ENCODE measurements around the gene NRDC. TPM values are rescaled to one million over a fixed set of nuclear protein-coding genes. Genes with fewer than 3 reads are reported as not detected.

The NRDC gene
- total RNA-seq (2021; ENCODE audit: unreplicated experiment) (182 TPM), Bru-seq, nascent RNA (percentile 86 among the genes with signal in this experiment), BruChase-seq, experiment 1, labeled RNA remaining after a 6-hour chase (percentile 91 among the genes with signal in this experiment), BruChase-seq, experiment 2, labeled RNA remaining after a 2-hour chase (percentile 89 among the genes with signal in this experiment)
- polyA plus RNA-seq (2012) = 145 and 176 TPM in 2 replicates
- long read RNA-seq, transcript NRDC-201 (31 exons, 3,691 nt) = major isoform, 150 of 294 reads
- long read RNA-seq, transcript NRDC-202 (33 exons, 3,895 nt) = minor isoform, 7 of 294 reads
- long read RNA-seq, transcript NRDC-211 (2 exons, 1,020 nt) = minor isoform, 9 of 294 reads
- long read RNA-seq, partial matches to known transcripts = 82 of 294 reads
- long read RNA-seq, other reads (novel, unspliced or antisense) = 44 of 294 reads

- POLR2A ChIA-PET = interaction anchor here (0.8 kb wide), 1 partner anchor 19 kb away, joined by 4 read pairs; no protein-coding TSS in a partner anchor
- H3K36me3 ChIP-seq (ENCODE audit: control insufficient read depth in 1 of 2, insufficient read depth in 2 of 2, low read length in 2 of 2) = no peaks in the 10 kb centered on the region
- no peaks in the 10 kb centered on the region for H4K20me1 ChIP-seq (ENCODE audit: insufficient read depth)
- H3K27me3 ChIP-seq (ENCODE audit: insufficient read depth, low read length) = no peaks in the 10 kb centered on the region
- H3K4me2 ChIP-seq (ENCODE audit: low read length) = peak within 1 kb of the TSS; percentile 96
- peak; percentile 100 for DNase-seq (ENCODE audit: low read depth, low spot score)
- H3K4me3 ChIP-seq (replicated peaks in 1 of 2; ENCODE audit: low read depth in 1 of 2, low read length in 2 of 2) = peak within 1 kb of the TSS; percentile 74 to 80
- intact Hi-C loops (cut with micrococcal nuclease) = no loop called here
- H3K4me1 ChIP-seq (ENCODE audit: control insufficient read depth in 1 of 2, insufficient read depth in 2 of 2, low read length in 2 of 2) = peaks cover 9 to 20% of the 10 kb centered on the region in 2 experiments; a peak in 3 of 4 replicates
- RAD21 ChIA-PET (ENCODE audit: low non-redundant PET in 1 of 2, low total read pairs in 2 of 2, uncharacterized antibody in 2 of 2, unreplicated experiment in 2 of 2) = no interaction called here
- H2AFZ ChIP-seq (ENCODE audit: low read depth, low read length, poor library complexity, severe bottlenecking) = peak within 1 kb of the TSS; percentile 63
- H3K9ac ChIP-seq (ENCODE audit: low read length) = peak within 1 kb of the TSS; percentile 100
- no peaks in the 10 kb centered on the region for H3K9me3 ChIP-seq (ENCODE audit: control insufficient read depth in 1 of 2, insufficient read depth in 1 of 2, low read depth in 1 of 2, low read length in 2 of 2)
- no peaks in the 10 kb centered on the region for H3K9me2 ChIP-seq (ENCODE audit: insufficient read depth)
- peak within 1 kb of the TSS; percentile 89 for H3K27ac ChIP-seq (ENCODE audit: low read depth, low read length)
- peaks cover 48% of the 10 kb centered on the region for H3K79me2 ChIP-seq (ENCODE audit: insufficient read depth, low read length)
- CTCF ChIA-PET = interaction anchor here (1.0 kb wide), 1 partner anchor 18 kb away, joined by 3 read pairs; no protein-coding TSS in a partner anchor
- no TSS peak for BruUV-seq (replicated peaks)
- ATAC-seq = peak; percentile 92
- TF ChIP-seq MAX (IDR thresholded peaks at IDR 0.05) = peak; percentile 57; the same call in 1 of the 2 replicates
- peak; percentile 22 for TF ChIP-seq ZBTB33 (IDR thresholded peaks at IDR 0.05; ENCODE audit: extremely low read depth, insufficient replicate concordance, low read length)
- peak; percentile 86 for TF ChIP-seq POLR2AphosphoS5 (IDR thresholded peaks at IDR 0.05; ENCODE audit: low read depth, low read length)
- peak; percentile 76 for TF ChIP-seq POLR2A (IDR thresholded peaks at IDR 0.05; ENCODE audit: borderline replicate concordance, extremely low read depth, insufficient read depth, insufficient read length)
- TF ChIP-seq CEBPB (IDR thresholded peaks at IDR 0.05; ENCODE audit: low read depth) = peak; percentile 99
- TF ChIP-seq YY1 (IDR thresholded peaks at IDR 0.05; ENCODE audit: extremely low read depth, insufficient replicate concordance, low read depth, low read length) = peak; percentile 17
- peak; percentile 45; the same call in 1 of the 2 replicates for TF ChIP-seq ELF1 (IDR thresholded peaks at IDR 0.05; ENCODE audit: borderline replicate concordance, low read depth)
- TF ChIP-seq ZNF274 (IDR thresholded peaks at IDR 0.05; ENCODE audit: low read depth, low read length) = no peak
- TF ChIP-seq RAD21 (IDR thresholded peaks at IDR 0.05; ENCODE audit: low read depth) = no peak
- TF ChIP-seq ZFX (IDR thresholded peaks at IDR 0.05) = peak; percentile 90
- peak; percentile 41; the same call in 1 of the 2 replicates for TF ChIP-seq FOSL1 (IDR thresholded peaks at IDR 0.05; ENCODE audit: low read depth)
- peak; percentile 56; the same call in 1 of the 2 replicates for TF ChIP-seq EGR1 (IDR thresholded peaks at IDR 0.05; ENCODE audit: low read depth)
- TF ChIP-seq JUND (IDR thresholded peaks at IDR 0.05) = peak; percentile 36; the same call in 1 of the 2 replicates
- no peak; the same call in 1 of the 2 replicates for TF ChIP-seq CBX3 (IDR thresholded peaks at IDR 0.05; ENCODE audit: low read depth)
- no peak for TF ChIP-seq REST (IDR thresholded peaks at IDR 0.05; ENCODE audit: low read depth)
- TF ChIP-seq ATF3 (IDR thresholded peaks at IDR 0.05) = no peak
- peak; percentile 11 for TF ChIP-seq TCF7L2 (IDR thresholded peaks at IDR 0.05; ENCODE audit: borderline replicate concordance, extremely low read depth, insufficient read depth, insufficient read length)
- TF ChIP-seq SRF (IDR thresholded peaks at IDR 0.05; ENCODE audit: low read depth) = peak; percentile 90
- peak; percentile 97 for TF ChIP-seq SP1 (IDR thresholded peaks at IDR 0.05; ENCODE audit: low read depth)
- TF ChIP-seq EZH2 (IDR thresholded peaks at IDR 0.05) = no peak
Measured at GRCh38 chr1:51878616-51879336, at the start of gene NRDC. TSS of gene NRDC (minus strand) at chr1:51878727. CDS start at chr1:51878615, 112 bp downstream.
